ENCODE measurements around the gene RPL32. TPM values are rescaled to one million over a fixed set of nuclear protein-coding genes. Genes with fewer than 3 reads are reported as not detected.

RPL32 gene
- total and polyA plus RNA-seq, 4 donors = 218 to 1,124 (median 577) TPM

GRCh38 chr3:12796171-12797123 is 44.9 kb downstream of the RPL32 start, which contains the start of gene CAND2:
Gene CAND2 (plus strand): TSS chr3:12796680. CDS start chr3:12796721, 41 bp downstream.
- H3K9ac ChIP-seq (ENCODE audit: low read depth in 1 of 2, low read length in 2 of 2) = no peak within 1 kb of the TSS
- peaks cover 8 to 24% (median 17%) of the 10 kb centered on the region in 4 donors for H3K4me1 ChIP-seq (ENCODE audit: control insufficient read depth in 4 of 4, insufficient read depth in 4 of 4, low read length in 3 of 4)
- no peaks in the 10 kb centered on the region for H3K27me3 ChIP-seq (ENCODE audit: control insufficient read depth in 4 of 4, insufficient read depth in 4 of 4, low read length in 3 of 4)
- DNase-seq (ENCODE audit: low spot score) = no peak
- no peaks in the 10 kb centered on the region for H3K36me3 ChIP-seq (ENCODE audit: control insufficient read depth in 4 of 4, insufficient read depth in 3 of 4, low read depth in 1 of 4, low read length in 3 of 4)
- H3K4me3 ChIP-seq (ENCODE audit: low read depth in 1 of 3, low read length in 3 of 3) = peak within 1 kb of the TSS; percentile 22 to 51 (median 41)
- WGBS = 12% methylated on average over 61 of the region's 61 CpGs
- peak within 1 kb of the TSS in 1 of 2 donors; percentile 35 for H3K27ac ChIP-seq (ENCODE audit: low read depth in 1 of 2, low read length in 2 of 2)
- no peaks in the 10 kb centered on the region for H3K9me3 ChIP-seq (ENCODE audit: control insufficient read depth in 4 of 4, low read length in 3 of 4)
- no peak for TF ChIP-seq GABPA (IDR thresholded peaks at IDR 0.05 in 1 of 2, conservative IDR thresholded peaks at IDR 0.05 in 1 of 2)
- TF ChIP-seq, protein P1, sequence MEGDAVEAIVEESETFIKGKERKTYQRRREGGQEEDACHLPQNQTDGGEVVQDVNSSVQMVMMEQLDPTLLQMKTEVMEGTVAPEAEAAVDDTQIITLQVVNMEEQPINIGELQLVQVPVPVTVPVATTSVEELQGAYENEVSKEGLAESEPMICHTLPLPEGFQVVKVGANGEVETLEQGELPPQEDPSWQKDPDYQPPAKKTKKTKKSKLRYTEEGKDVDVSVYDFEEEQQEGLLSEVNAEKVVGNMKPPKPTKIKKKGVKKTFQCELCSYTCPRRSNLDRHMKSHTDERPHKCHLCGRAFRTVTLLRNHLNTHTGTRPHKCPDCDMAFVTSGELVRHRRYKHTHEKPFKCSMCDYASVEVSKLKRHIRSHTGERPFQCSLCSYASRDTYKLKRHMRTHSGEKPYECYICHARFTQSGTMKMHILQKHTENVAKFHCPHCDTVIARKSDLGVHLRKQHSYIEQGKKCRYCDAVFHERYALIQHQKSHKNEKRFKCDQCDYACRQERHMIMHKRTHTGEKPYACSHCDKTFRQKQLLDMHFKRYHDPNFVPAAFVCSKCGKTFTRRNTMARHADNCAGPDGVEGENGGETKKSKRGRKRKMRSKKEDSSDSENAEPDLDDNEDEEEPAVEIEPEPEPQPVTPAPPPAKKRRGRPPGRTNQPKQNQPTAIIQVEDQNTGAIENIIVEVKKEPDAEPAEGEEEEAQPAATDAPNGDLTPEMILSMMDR (IDR thresholded peaks at IDR 0.05; ENCODE audit: low read depth, low read length, missing input control) = no peak

DNA sequence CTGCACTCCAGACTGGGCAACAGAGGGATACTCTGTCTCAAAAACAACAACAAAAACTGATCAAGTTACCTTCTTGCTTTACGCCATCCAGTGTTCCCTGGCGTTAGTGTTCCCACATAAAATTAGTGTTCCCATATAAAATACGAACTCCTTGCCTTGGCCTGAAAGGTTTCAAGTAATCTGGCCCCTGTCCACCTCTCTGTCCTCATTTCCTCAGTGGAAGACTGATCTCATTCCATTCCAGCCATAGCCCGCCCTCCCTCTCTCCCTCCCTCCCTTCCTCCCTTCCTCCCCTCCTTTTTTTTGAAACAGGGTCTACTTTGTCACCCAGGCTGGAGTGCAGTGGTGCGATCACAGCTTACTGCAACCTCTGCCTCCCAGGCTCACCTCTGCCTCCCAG is 47.7 kb downstream of the RPL32 start:
- Histone ChIP-seq H3K9me3 (ENCODE audit: control insufficient read depth in 4 of 4, low read length in 3 of 4) (no peaks in the 10 kb centered on the region), H3K9ac (ENCODE audit: low read depth in 1 of 2, low read length in 2 of 2) (no peak overlapping the region), H3K4me3 (ENCODE audit: low read depth in 1 of 3, low read length in 3 of 3) (no peak overlapping the region), H3K36me3 (ENCODE audit: control insufficient read depth in 4 of 4, insufficient read depth in 3 of 4, low read depth in 1 of 4, low read length in 3 of 4) (no peaks in the 10 kb centered on the region), H3K4me1 (ENCODE audit: control insufficient read depth in 4 of 4, insufficient read depth in 4 of 4, low read length in 3 of 4) (peaks cover 5 to 13% (median 6%) of the 10 kb centered on the region in 4 donors), H3K27ac (ENCODE audit: low read depth in 1 of 2, low read length in 2 of 2) (no peak overlapping the region), H3K27me3 (ENCODE audit: control insufficient read depth in 4 of 4, insufficient read depth in 4 of 4, low read length in 3 of 4) (no peaks in the 10 kb centered on the region)
- 91% methylated on average over 5 of the region's 5 CpGs for WGBS
- DNase-seq (ENCODE audit: low spot score) = no peak
- no peak for TF ChIP-seq EGR1 (IDR thresholded peaks at IDR 0.05; ENCODE audit: low read depth in 2 of 2)
- TF ChIP-seq GABPA (IDR thresholded peaks at IDR 0.05 in 1 of 2, conservative IDR thresholded peaks at IDR 0.05 in 1 of 2) = no peak
- TF ChIP-seq, protein P1 (IDR thresholded peaks at IDR 0.05; ENCODE audit: low read depth, low read length, missing input control) = no peak
- no peak for TF ChIP-seq HNF4G (IDR thresholded peaks at IDR 0.05)
- no peak for TF ChIP-seq RXRA (IDR thresholded peaks at IDR 0.05)
- TF ChIP-seq SP1 (IDR thresholded peaks at IDR 0.05) = no peak
- TF ChIP-seq, protein P2, sequence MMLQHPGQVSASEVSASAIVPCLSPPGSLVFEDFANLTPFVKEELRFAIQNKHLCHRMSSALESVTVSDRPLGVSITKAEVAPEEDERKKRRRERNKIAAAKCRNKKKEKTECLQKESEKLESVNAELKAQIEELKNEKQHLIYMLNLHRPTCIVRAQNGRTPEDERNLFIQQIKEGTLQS (IDR thresholded peaks at IDR 0.05) = no peak
- TF ChIP-seq NR2F2 (IDR thresholded peaks at IDR 0.05) = no peak
- TF ChIP-seq TAF1 (conservative IDR thresholded peaks at IDR 0.05) = no peak
- TF ChIP-seq HNF4A (conservative IDR thresholded peaks at IDR 0.05) = no peak
- TF ChIP-seq YY1 (IDR thresholded peaks at IDR 0.05) = no peak
- TF ChIP-seq FOXA1 (IDR thresholded peaks at IDR 0.05) = no peak
- TF ChIP-seq MAX (IDR thresholded peaks at IDR 0.05) = no peak
- no peak for TF ChIP-seq RAD21 (IDR thresholded peaks at IDR 0.05)
